ENCODE data around the gene DLG2. TPM values are rescaled to one million over a fixed set of nuclear protein-coding genes. Genes with fewer than 3 reads are reported as not detected.

Gene DLG2
- total and polyA plus RNA-seq, 4 experiments from 2014 or later, result 0.78 to 2.7 (median 1.9) TPM

- CTCF ChIA-PET (ENCODE audit: partially characterized antibody), result no interaction called here
- no peaks in the 10 kb centered on the region for H3K27me3 ChIP-seq (ENCODE audit: insufficient read depth, low read length)
- no peaks in the 10 kb centered on the region for H3K36me3 ChIP-seq (ENCODE audit: insufficient read depth, low read length)
- H3K27ac ChIP-seq (ENCODE audit: low read depth, low read length), result no peak overlapping the region
- no peak overlapping the region for H3K27ac Mint-ChIP-seq
- H3K27me3 Mint-ChIP-seq, result peaks cover 0 to 2% of the 10 kb centered on the region in 2 donors
- DNase-seq, result no peak
- intact Hi-C loops (cut with micrococcal nuclease), result no loop called here
- POLR2A ChIA-PET (ENCODE audit: partially characterized antibody), result no interaction called here
- peaks cover 2 to 15% (median 6%) of the 10 kb centered on the region in 8 donors for H3K9me3 Mint-ChIP-seq
- H3K4me1 ChIP-seq (ENCODE audit: insufficient read depth, low read length), result no peaks in the 10 kb centered on the region
- H3K36me3 Mint-ChIP-seq, result no peaks in the 10 kb centered on the region
- H3K4me1 Mint-ChIP-seq, result no peaks in the 10 kb centered on the region
- no peak overlapping the region for H3K4me3 Mint-ChIP-seq
- no peak overlapping the region for H3K4me3 ChIP-seq (ENCODE audit: low read length in 2 of 2)
- no peaks in the 10 kb centered on the region for H3K9me3 ChIP-seq (ENCODE audit: control insufficient read depth in 1 of 2, low read length in 2 of 2)
Measured at GRCh38 chr11:83520849-83521248, 2106.3 kb downstream of the DLG2 start.

GRCh38 chr11:83511646-83512045, 2115.5 kb downstream of the DLG2 start:
- ChIA-PET CTCF (ENCODE audit: partially characterized antibody) (no interaction called here), POLR2A (ENCODE audit: partially characterized antibody) (no interaction called here)
- intact Hi-C loops (cut with micrococcal nuclease), result no loop called here
- H3K27me3 Mint-ChIP-seq, result no peaks in the 10 kb centered on the region
- Histone ChIP-seq H3K4me1 (ENCODE audit: insufficient read depth, low read length) (no peaks in the 10 kb centered on the region), H3K27ac (ENCODE audit: low read depth, low read length) (no peak overlapping the region), H3K9me3 (ENCODE audit: control insufficient read depth in 1 of 2, low read length in 2 of 2) (no peaks in the 10 kb centered on the region), H3K4me3 (ENCODE audit: low read length in 2 of 2) (no peak overlapping the region), H3K36me3 (ENCODE audit: insufficient read depth, low read length) (no peaks in the 10 kb centered on the region), H3K27me3 (ENCODE audit: insufficient read depth, low read length) (no peaks in the 10 kb centered on the region)
- peaks cover 0 to 14% (median 6%) of the 10 kb centered on the region in 8 donors for H3K9me3 Mint-ChIP-seq
- H3K27ac Mint-ChIP-seq, result no peak overlapping the region
- H3K4me1 Mint-ChIP-seq, result no peaks in the 10 kb centered on the region
- H3K36me3 Mint-ChIP-seq, result no peaks in the 10 kb centered on the region
- DNase-seq, result no peak
- no peak overlapping the region for H3K4me3 Mint-ChIP-seq

- no peaks in the 10 kb centered on the region for H3K9me3 ChIP-seq (ENCODE audit: control insufficient read depth in 1 of 2, low read length in 2 of 2)
- H3K4me1 ChIP-seq (ENCODE audit: insufficient read depth, low read length), result no peaks in the 10 kb centered on the region
- Mint-ChIP-seq H3K4me3 (no peak overlapping the region), H3K9me3 (peaks cover 0 to 9% (median 4%) of the 10 kb centered on the region in 8 donors), H3K27me3 (no peaks in the 10 kb centered on the region), H3K4me1 (no peaks in the 10 kb centered on the region), H3K36me3 (no peaks in the 10 kb centered on the region), H3K27ac (no peak overlapping the region)
- DNase-seq, result no peak
- H3K27ac ChIP-seq (ENCODE audit: low read depth, low read length), result no peak overlapping the region
- ChIA-PET CTCF (ENCODE audit: partially characterized antibody) (interaction anchor here (0.7 kb wide), 1 partner anchor 15 kb away, joined by 3 read pairs; no protein-coding TSS in a partner anchor), POLR2A (ENCODE audit: partially characterized antibody) (no interaction called here)
- no peak overlapping the region for H3K4me3 ChIP-seq (ENCODE audit: low read length in 2 of 2)
- no peaks in the 10 kb centered on the region for H3K36me3 ChIP-seq (ENCODE audit: insufficient read depth, low read length)
- no peaks in the 10 kb centered on the region for H3K27me3 ChIP-seq (ENCODE audit: insufficient read depth, low read length)
- intact Hi-C loops (cut with micrococcal nuclease), result no loop called here
Measured at GRCh38 chr11:83510530-83511460, 2116.3 kb downstream of the DLG2 start.

- Mint-ChIP-seq H3K9me3 (peaks cover 0 to 5% (median 0%) of the 10 kb centered on the region in 8 donors), H3K36me3 (no peaks in the 10 kb centered on the region), H3K4me3 (no peak overlapping the region), H3K4me1 (no peaks in the 10 kb centered on the region), H3K27ac (no peak overlapping the region), H3K27me3 (no peaks in the 10 kb centered on the region)
- H3K9me3 ChIP-seq (ENCODE audit: control insufficient read depth in 1 of 2, low read length in 2 of 2), result no peaks in the 10 kb centered on the region
- H3K36me3 ChIP-seq (ENCODE audit: insufficient read depth, low read length), result no peaks in the 10 kb centered on the region
- no peak for DNase-seq
- no peak overlapping the region for H3K27ac ChIP-seq (ENCODE audit: low read depth, low read length)
- ChIA-PET POLR2A (ENCODE audit: partially characterized antibody) (no interaction called here), CTCF (ENCODE audit: partially characterized antibody) (interaction anchor here (0.7 kb wide), 2 partner anchors 11 to 311 kb away, joined by 3 read pairs; no protein-coding TSS in a partner anchor)
- no peaks in the 10 kb centered on the region for H3K4me1 ChIP-seq (ENCODE audit: insufficient read depth, low read length)
- intact Hi-C loops (cut with micrococcal nuclease), result no loop called here
- H3K27me3 ChIP-seq (ENCODE audit: insufficient read depth, low read length), result no peaks in the 10 kb centered on the region
- no peak overlapping the region for H3K4me3 ChIP-seq (ENCODE audit: low read length in 2 of 2)
Measured at GRCh38 chr11:83508804-83509203, 2118.3 kb downstream of the DLG2 start.

- Mint-ChIP-seq H3K36me3 (no peaks in the 10 kb centered on the region), H3K4me1 (no peaks in the 10 kb centered on the region), H3K4me3 (no peak overlapping the region), H3K27me3 (no peaks in the 10 kb centered on the region), H3K9me3 (peaks cover 0 to 1% (median 0%) of the 10 kb centered on the region in 8 donors), H3K27ac (no peak overlapping the region)
- ChIA-PET POLR2A (ENCODE audit: partially characterized antibody) (no interaction called here), CTCF (ENCODE audit: partially characterized antibody) (no interaction called here)
- H3K27ac ChIP-seq (ENCODE audit: low read depth, low read length), result no peak overlapping the region
- no peaks in the 10 kb centered on the region for H3K9me3 ChIP-seq (ENCODE audit: control insufficient read depth in 1 of 2, low read length in 2 of 2)
- no peaks in the 10 kb centered on the region for H3K4me1 ChIP-seq (ENCODE audit: insufficient read depth, low read length)
- no peaks in the 10 kb centered on the region for H3K27me3 ChIP-seq (ENCODE audit: insufficient read depth, low read length)
- intact Hi-C loops (cut with micrococcal nuclease), result no loop called here
- no peak overlapping the region for H3K4me3 ChIP-seq (ENCODE audit: low read length in 2 of 2)
- no peaks in the 10 kb centered on the region for H3K36me3 ChIP-seq (ENCODE audit: insufficient read depth, low read length)
- no peak for DNase-seq
Measured at GRCh38 chr11:83502041-83502440, 2125.1 kb downstream of the DLG2 start.

DNA sequence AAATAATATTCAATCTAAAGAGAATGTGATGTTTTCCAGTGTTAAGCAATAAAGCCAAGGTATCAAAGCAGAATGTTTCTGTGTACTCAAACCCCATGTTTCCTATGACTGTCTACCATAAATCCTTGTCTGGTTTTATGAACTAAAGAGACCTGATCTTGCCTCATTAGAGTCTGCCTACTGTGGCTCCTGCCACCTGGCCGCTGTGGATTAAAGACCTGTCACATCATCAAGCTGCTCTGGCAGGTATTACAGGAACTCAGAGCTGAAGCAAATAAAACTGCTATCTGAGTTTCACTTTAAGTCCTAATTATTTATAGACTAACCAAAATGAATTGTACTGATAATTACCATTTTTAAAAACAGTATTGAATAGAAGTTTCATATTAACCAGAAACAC, 2133.2 kb downstream of the DLG2 start:
- ChIA-PET POLR2A (ENCODE audit: partially characterized antibody) (no interaction called here), CTCF (ENCODE audit: partially characterized antibody) (no interaction called here)
- intact Hi-C loops (cut with micrococcal nuclease), result no loop called here
- DNase-seq, result no peak
- H3K9me3 ChIP-seq (ENCODE audit: control insufficient read depth in 1 of 2, low read length in 2 of 2), result no peaks in the 10 kb centered on the region
- H3K4me1 Mint-ChIP-seq, result no peaks in the 10 kb centered on the region
- H3K27me3 Mint-ChIP-seq, result peaks cover 0 to 2% of the 10 kb centered on the region in 2 donors
- H3K27me3 ChIP-seq (ENCODE audit: insufficient read depth, low read length), result no peaks in the 10 kb centered on the region
- no peaks in the 10 kb centered on the region for H3K36me3 Mint-ChIP-seq
- H3K4me3 Mint-ChIP-seq, result no peak overlapping the region
- no peaks in the 10 kb centered on the region for H3K4me1 ChIP-seq (ENCODE audit: insufficient read depth, low read length)
- no peak overlapping the region for H3K27ac Mint-ChIP-seq
- no peak overlapping the region for H3K4me3 ChIP-seq (ENCODE audit: low read length in 2 of 2)
- peaks cover 0 to 2% (median 0%) of the 10 kb centered on the region in 8 donors for H3K9me3 Mint-ChIP-seq
- H3K36me3 ChIP-seq (ENCODE audit: insufficient read depth, low read length), result no peaks in the 10 kb centered on the region
- H3K27ac ChIP-seq (ENCODE audit: low read depth, low read length), result no peak overlapping the region

DNA sequence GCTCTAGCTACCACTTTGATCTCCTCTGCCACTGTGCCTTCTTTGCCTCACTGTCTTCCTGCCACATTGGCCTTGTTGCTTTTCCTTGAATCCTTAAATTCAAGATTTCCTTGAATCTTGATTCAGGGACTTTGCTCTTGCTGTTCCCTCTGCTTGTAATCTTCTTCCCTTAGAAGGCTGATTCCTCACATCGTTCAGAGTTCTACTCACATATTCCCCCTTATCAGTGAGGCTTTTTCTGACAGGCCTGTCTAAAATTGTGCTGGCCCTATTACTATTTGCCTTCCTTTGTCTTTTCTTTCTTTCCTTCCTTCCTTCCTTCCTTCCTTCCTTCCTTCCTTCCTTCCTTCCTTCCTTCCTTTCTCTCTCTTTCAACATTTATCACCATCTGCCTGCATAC, 2134.1 kb downstream of the DLG2 start:
- H3K4me1 ChIP-seq (ENCODE audit: insufficient read depth, low read length), result no peaks in the 10 kb centered on the region
- intact Hi-C loops (cut with micrococcal nuclease), result no loop called here
- no peaks in the 10 kb centered on the region for H3K36me3 ChIP-seq (ENCODE audit: insufficient read depth, low read length)
- ChIA-PET POLR2A (ENCODE audit: partially characterized antibody) (no interaction called here), CTCF (ENCODE audit: partially characterized antibody) (no interaction called here)
- Mint-ChIP-seq H3K4me3 (no peak overlapping the region), H3K4me1 (no peaks in the 10 kb centered on the region), H3K36me3 (no peaks in the 10 kb centered on the region), H3K9me3 (peaks cover 0 to 2% (median 0%) of the 10 kb centered on the region in 8 donors), H3K27ac (no peak overlapping the region), H3K27me3 (peaks cover 0 to 4% of the 10 kb centered on the region in 2 donors)
- no peak for DNase-seq
- H3K9me3 ChIP-seq (ENCODE audit: control insufficient read depth in 1 of 2, low read length in 2 of 2), result no peaks in the 10 kb centered on the region
- H3K27me3 ChIP-seq (ENCODE audit: insufficient read depth, low read length), result no peaks in the 10 kb centered on the region
- H3K4me3 ChIP-seq (ENCODE audit: low read length in 2 of 2), result no peak overlapping the region
- H3K27ac ChIP-seq (ENCODE audit: low read depth, low read length), result no peak overlapping the region

All from CD4-positive, alpha-beta memory T cell (primary cell).